ENCODE results near the gene ENPP3. TPM values are rescaled to one million over a fixed set of nuclear protein-coding genes. Genes with fewer than 3 reads are reported as not detected.

Gene ENPP3
- total RNA-seq, 1 donor from 2014 or later, result not detected

GRCh38 chr6:131782764-131783163 is 145.7 kb downstream of the ENPP3 start:
- intact Hi-C loops (cut with micrococcal nuclease), result no loop called here
- ATAC-seq (peak; percentile 35), DNase-seq (no peak)

GRCh38 chr6:131784561-131784960 is 147.5 kb downstream of the ENPP3 start:
- intact Hi-C loops (cut with micrococcal nuclease), result no loop called here
- peak; percentile 45 for DNase-seq
- ATAC-seq, result peak; percentile 48

DNA sequence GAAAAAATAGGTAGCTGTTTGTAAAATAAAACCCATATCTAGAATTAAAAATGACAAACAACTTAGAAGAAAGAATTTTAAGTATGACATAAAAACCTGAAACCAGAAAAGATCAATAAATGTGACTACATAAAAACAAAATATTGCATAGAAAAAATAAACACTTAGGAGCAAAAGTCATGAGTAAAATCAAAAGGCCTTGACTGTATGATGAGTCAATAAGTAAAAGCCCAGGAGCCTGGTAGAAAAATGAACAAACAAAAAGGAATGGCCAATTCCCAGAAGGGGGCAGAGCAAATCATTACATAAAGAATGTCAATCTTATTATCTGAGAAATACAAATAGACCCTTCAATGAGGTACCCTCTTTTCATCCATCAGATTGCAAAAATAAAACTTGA is 150.0 kb downstream of the ENPP3 start:
- no peak for DNase-seq
- intact Hi-C loops (cut with micrococcal nuclease), result no loop called here
- ATAC-seq, result no peak

GRCh38 chr6:131787766-131788712 is 150.9 kb downstream of the ENPP3 start:
- peak; percentile 38 for DNase-seq
- ATAC-seq, result peak; percentile 63
- intact Hi-C loops (cut with micrococcal nuclease), result no loop called here

GRCh38 chr6:131789219-131789618 is 152.1 kb downstream of the ENPP3 start:
- DNase-seq (no peak), ATAC-seq (no peak)
- intact Hi-C loops (cut with micrococcal nuclease), result no loop called here

- intact Hi-C loops (cut with micrococcal nuclease), result no loop called here
- ATAC-seq, result no peak
- DNase-seq, result no peak
Measured at GRCh38 chr6:131791476-131791875, 154.4 kb downstream of the ENPP3 start.

- DNase-seq (no peak), ATAC-seq (no peak)
- intact Hi-C loops (cut with micrococcal nuclease), result no loop called here
Measured at GRCh38 chr6:131792091-131792496, 155.0 kb downstream of the ENPP3 start.

DNA sequence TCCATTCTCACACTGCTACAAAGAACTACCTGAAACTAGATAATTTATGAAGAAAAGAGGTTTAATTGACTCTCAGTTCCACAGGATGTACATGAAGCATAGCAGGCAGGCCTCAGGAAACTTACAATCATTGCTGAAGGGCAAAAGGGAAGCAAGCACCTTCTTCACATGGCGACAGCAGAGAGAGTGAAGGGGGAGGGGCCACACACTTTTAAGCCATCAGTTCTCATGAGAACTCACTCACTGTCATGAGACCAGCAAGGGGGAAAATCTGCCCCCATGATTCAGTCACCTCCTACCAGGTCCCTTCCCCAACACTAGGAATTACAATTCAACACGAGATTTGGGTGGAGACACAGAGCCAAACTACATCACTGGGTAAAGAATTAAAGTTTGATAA is 158.3 kb downstream of the ENPP3 start:
- no peak for DNase-seq
- ATAC-seq, result no peak
- intact Hi-C loops (cut with micrococcal nuclease), result no loop called here

Small RNAs within 50 kb of the gene (microRNA-seq; reads per million reads assigned to microRNA genes)
- not detected for gene MIR548H5 (ENCODE audit: borderline number of aligned reads)

Other genes starting within 250 kb of the ENPP3 start
- gene ARG1, start 64.1 kb upstream of the ENPP3 start, total RNA-seq, result 0.82 TPM
- 10.9 TPM for gene MED23, start 9.1 kb upstream of the ENPP3 start, total RNA-seq
- gene OR2A4, start 64.1 kb downstream of the ENPP3 start, total RNA-seq, result not detected
- gene CTAGE9, start 73.7 kb downstream of the ENPP3 start, total RNA-seq, result not detected
- gene ENPP1, start 170.7 kb downstream of the ENPP3 start, total RNA-seq, result 1.4 TPM